Panc1 (cell line): ENCODE measurements around the gene PIAS4. TPM values are rescaled to one million over a fixed set of nuclear protein-coding genes. Genes with fewer than 3 reads are reported as not detected.

ENCODE experiments used
- ATAC-seq: fragments of 200-7000 bp; cut with Tn5 transposase; 2 replicates; pipeline ENCODE4 v1.9.1; 2020; ENCODE audit warnings: mild to moderate bottlenecking, moderate library complexity
- BruUV-seq: library from RNA; stranded (reverse); fragments of 400-500 nt; replicated peaks from 2 replicates; lab custom pipeline; 2021; lab: Mats Ljungman, UMichigan
- CTCF ChIA-PET: fragments of 300-600 bp; sonication (Branson Sonifier 250); formaldehyde crosslinking; loops from one replicate; lab custom pipeline; 2022; ENCODE audit warnings: antibody characterized with exemption; lab: Charles Lee
- POLR2A ChIA-PET: fragments of 300-600 bp; sonication (Branson Sonifier 250); formaldehyde crosslinking; loops from one replicate; lab custom pipeline; 2022; ENCODE audit warnings: antibody characterized with exemption; lab: Charles Lee
- DNase-seq: peaks from one replicate; pipeline ENCODE4 v3.0.0-alpha.2; 2010; ENCODE audit warnings: low read depth, low spot score
- H3K27ac ChIP-seq: 2 replicates; pipeline ENCODE4 v1.5.1; 2011; ENCODE audit warnings: mild to moderate bottlenecking, low read length, inconsistent platforms
- H3K27me3 ChIP-seq: fragments of 200-500 bp; sonication (Bioruptor generic); 2 replicates; pipeline ENCODE4 v1.6.0; 2014; ENCODE audit warnings: low read length, inconsistent platforms; ENCODE audit not compliant: control insufficient read depth, insufficient read depth
- H3K36me3 ChIP-seq: fragments of 200-500 bp; sonication (Bioruptor generic); 2 replicates; pipeline ENCODE4 v1.5.1; 2014; ENCODE audit warnings: inconsistent platforms, mild to moderate bottlenecking, low read length, moderate library complexity; ENCODE audit not compliant: control insufficient read depth, insufficient read depth
- H3K4me1 ChIP-seq: 2 replicates; pipeline ENCODE4 v1.5.1; 2011; ENCODE audit warnings: inconsistent platforms, mild to moderate bottlenecking, low read length, moderate library complexity; ENCODE audit not compliant: control insufficient read depth, insufficient read depth
- H3K4me3 ChIP-seq, 2 experiments: 2 replicates each; pipeline ENCODE4 v1.5.1; 2011 to 2012; ENCODE audit warnings: low read depth in 2 of 2, low read length in 2 of 2, mild to moderate bottlenecking in 2 of 2, inconsistent platforms in 1 of 2, moderate library complexity in 1 of 2
- H3K9me3 ChIP-seq: fragments of 200-500 bp; sonication (Bioruptor generic); 2 replicates; pipeline ENCODE4 v1.5.1; 2014; ENCODE audit warnings: low read depth, mild to moderate bottlenecking, inconsistent platforms, low read length, moderate library complexity; ENCODE audit not compliant: control insufficient read depth, insufficient read depth
- CTCF ChIP-seq: fragments of 450-650 bp; IDR thresholded peaks from 2 replicates; pipeline ENCODE4 v1.5.1; 2017; ENCODE audit warnings: mild to moderate bottlenecking
- POLR2AphosphoS5 ChIP-seq: IDR thresholded peaks from 2 replicates; pipeline ENCODE4 v1.6.1; 2012; ENCODE audit warnings: mild to moderate bottlenecking, low read depth, low read length, moderate library complexity
- SIN3A ChIP-seq: IDR thresholded peaks from 2 replicates; pipeline ENCODE4 v1.6.1; 2012; ENCODE audit warnings: low read depth, mild to moderate bottlenecking, low read length, moderate library complexity, borderline replicate concordance; ENCODE audit not compliant: insufficient read depth
- TCF7L2 ChIP-seq: IDR thresholded peaks from 2 replicates; pipeline ENCODE4 v1.6.1; 2011; ENCODE audit warnings: mild to moderate bottlenecking, low read depth, low read length, inconsistent platforms
- in situ Hi-C: cut with HindIII; loops from 2 replicates; pipeline ENCODE4 v1.10.0; 2016; ENCODE audit warnings: low sequenced_read_pairs, low pct_unique_long_range_greater_than_20kb
- intact Hi-C: fragments of 100-400 bp; cut with micrococcal nuclease; formaldehyde crosslinking; loops from one replicate; pipeline ENCODE4 v1.10.0; 2022; ENCODE audit not compliant: unreplicated experiment
- total RNA-seq: library from RNA; stranded (reverse); gene quantifications from one replicate; pipeline ENCODE4 v1.2.1, GENCODE V29; 2021; ENCODE audit not compliant: unreplicated experiment
- TF ChIP-seq, protein P1 (sequence below), 2 experiments: IDR thresholded peaks; 2 replicates each; pipeline ENCODE4 v1.6.1; 2011 to 2012; ENCODE audit warnings: low read depth in 2 of 2, control low read depth in 1 of 2, low read length in 1 of 2, mild to moderate bottlenecking in 1 of 2, moderate library complexity in 1 of 2; ENCODE audit not compliant: insufficient read depth in 1 of 2

Gene PIAS4
- total RNA-seq, 1 experiment from 2014 or later: 36.7 TPM

- Histone ChIP-seq H3K36me3 (no peaks in the 10 kb centered on the region), H3K4me1 (no peaks in the 10 kb centered on the region; the same call in none of the 2 replicates), H3K27ac (no peak overlapping the region), H3K27me3 (no peaks in the 10 kb centered on the region), H3K4me3 (no peak overlapping the region), H3K9me3 (no peaks in the 10 kb centered on the region)
- DNase-seq (no peak), ATAC-seq (no peak)
- BruUV-seq: no TSS peak
- intact Hi-C loops (no loop called here), in situ Hi-C loops (no loop called here)
- POLR2A ChIA-PET: no interaction called here
- no peak for TF ChIP-seq SIN3A
- TF ChIP-seq POLR2AphosphoS5: peak; percentile 44; the same call in 1 of the 2 replicates
- CTCF ChIA-PET: no interaction called here
Observed at GRCh38 chr19:4038661-4039423, 31.3 kb downstream of the PIAS4 start.

- CTCF ChIA-PET: no interaction called here
- no TSS peak for BruUV-seq
- Histone ChIP-seq H3K4me1 (no peaks in the 10 kb centered on the region; the same call in none of the 2 replicates), H3K36me3 (no peaks in the 10 kb centered on the region; the same call in 1 of the 2 replicates), H3K9me3 (no peaks in the 10 kb centered on the region), H3K4me3 (no peak overlapping the region), H3K27ac (no peak overlapping the region), H3K27me3 (no peaks in the 10 kb centered on the region)
- intact Hi-C loops (no loop called here), in situ Hi-C loops (no loop called here)
- POLR2A ChIA-PET: no interaction called here
- TF ChIP-seq, protein P1, sequence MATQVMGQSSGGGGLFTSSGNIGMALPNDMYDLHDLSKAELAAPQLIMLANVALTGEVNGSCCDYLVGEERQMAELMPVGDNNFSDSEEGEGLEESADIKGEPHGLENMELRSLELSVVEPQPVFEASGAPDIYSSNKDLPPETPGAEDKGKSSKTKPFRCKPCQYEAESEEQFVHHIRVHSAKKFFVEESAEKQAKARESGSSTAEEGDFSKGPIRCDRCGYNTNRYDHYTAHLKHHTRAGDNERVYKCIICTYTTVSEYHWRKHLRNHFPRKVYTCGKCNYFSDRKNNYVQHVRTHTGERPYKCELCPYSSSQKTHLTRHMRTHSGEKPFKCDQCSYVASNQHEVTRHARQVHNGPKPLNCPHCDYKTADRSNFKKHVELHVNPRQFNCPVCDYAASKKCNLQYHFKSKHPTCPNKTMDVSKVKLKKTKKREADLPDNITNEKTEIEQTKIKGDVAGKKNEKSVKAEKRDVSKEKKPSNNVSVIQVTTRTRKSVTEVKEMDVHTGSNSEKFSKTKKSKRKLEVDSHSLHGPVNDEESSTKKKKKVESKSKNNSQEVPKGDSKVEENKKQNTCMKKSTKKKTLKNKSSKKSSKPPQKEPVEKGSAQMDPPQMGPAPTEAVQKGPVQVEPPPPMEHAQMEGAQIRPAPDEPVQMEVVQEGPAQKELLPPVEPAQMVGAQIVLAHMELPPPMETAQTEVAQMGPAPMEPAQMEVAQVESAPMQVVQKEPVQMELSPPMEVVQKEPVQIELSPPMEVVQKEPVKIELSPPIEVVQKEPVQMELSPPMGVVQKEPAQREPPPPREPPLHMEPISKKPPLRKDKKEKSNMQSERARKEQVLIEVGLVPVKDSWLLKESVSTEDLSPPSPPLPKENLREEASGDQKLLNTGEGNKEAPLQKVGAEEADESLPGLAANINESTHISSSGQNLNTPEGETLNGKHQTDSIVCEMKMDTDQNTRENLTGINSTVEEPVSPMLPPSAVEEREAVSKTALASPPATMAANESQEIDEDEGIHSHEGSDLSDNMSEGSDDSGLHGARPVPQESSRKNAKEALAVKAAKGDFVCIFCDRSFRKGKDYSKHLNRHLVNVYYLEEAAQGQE (IDR thresholded peaks at IDR 0.05; ENCODE audit: insufficient read depth in 1 of 2, low read depth in 2 of 2, low read length in 1 of 2): no peak
- no peak for TF ChIP-seq SIN3A
- no peak for TF ChIP-seq TCF7L2
- no peak for TF ChIP-seq POLR2AphosphoS5
- no peak for TF ChIP-seq CTCF
- no peak for DNase-seq
- ATAC-seq: peak; percentile 20
Observed at GRCh38 chr19:4042064-4042730, 34.7 kb downstream of the PIAS4 start.

- ATAC-seq (peak; percentile 40; the same call in 1 of the 2 replicates), DNase-seq (no peak)
- CTCF ChIA-PET: no interaction called here
- intact Hi-C loops: no loop called here
- POLR2A ChIA-PET: no interaction called here
- Histone ChIP-seq H3K27me3 (no peaks in the 10 kb centered on the region), H3K36me3 (no peaks in the 10 kb centered on the region; the same call in 1 of the 2 replicates), H3K4me3 (no peak overlapping the region), H3K4me1 (no peaks in the 10 kb centered on the region; the same call in none of the 2 replicates), H3K27ac (no peak overlapping the region), H3K9me3 (no peaks in the 10 kb centered on the region)
- in situ Hi-C loops: no loop called here
- BruUV-seq: no TSS peak
- TF ChIP-seq SIN3A: no peak
- TF ChIP-seq, protein P1 (IDR thresholded peaks at IDR 0.05; ENCODE audit: insufficient read depth in 1 of 2, low read depth in 2 of 2, low read length in 1 of 2): no peak
- no peak for TF ChIP-seq POLR2AphosphoS5
- no peak for TF ChIP-seq CTCF
Observed at GRCh38 chr19:4042731-4043082, 35.2 kb downstream of the PIAS4 start.
